Measurements from ENCODE around the gene CLCN6. TPM values are rescaled to one million over a fixed set of nuclear protein-coding genes. Genes with fewer than 3 reads are reported as not detected.
A peak's percentile ranks its signal among the peaks of the same experiment; 100 is the strongest.

The CLCN6 gene
- total and polyA plus RNA-seq, 10 of the 15 experiments (the other 5 are each of a cell fraction or from before 2014, with no cell fraction given): 2.2 to 20.9 (median 10.2) TPM

DNA sequence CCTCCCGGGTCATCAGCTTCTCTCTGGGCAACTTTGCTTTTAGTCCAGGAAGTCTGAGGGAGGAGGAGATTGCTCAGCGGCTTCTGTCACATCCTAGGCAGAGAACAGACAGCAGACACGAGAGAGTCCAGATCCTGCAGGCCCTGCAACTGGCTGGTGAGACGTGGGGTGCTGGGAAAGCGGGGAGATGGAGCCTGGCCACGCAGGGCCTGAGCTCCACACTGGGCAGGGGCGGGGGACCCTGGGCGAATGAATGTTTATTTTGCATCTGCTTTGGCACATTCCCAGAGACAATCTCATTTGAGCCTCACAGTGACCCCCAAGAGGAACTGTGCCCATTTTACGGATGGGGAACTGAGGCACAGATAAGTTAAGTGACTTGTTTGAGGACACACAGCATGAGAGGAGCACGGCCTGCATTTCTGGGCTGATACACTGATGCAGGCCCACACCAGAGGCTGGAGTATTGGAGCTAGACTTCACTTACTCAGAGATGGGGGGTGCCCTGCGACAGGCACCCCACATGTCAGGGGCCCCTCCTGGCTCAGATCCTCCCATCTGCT is 34.4 kb upstream of the CLCN6 start (continued):
- TF ChIP-seq, protein P1, sequence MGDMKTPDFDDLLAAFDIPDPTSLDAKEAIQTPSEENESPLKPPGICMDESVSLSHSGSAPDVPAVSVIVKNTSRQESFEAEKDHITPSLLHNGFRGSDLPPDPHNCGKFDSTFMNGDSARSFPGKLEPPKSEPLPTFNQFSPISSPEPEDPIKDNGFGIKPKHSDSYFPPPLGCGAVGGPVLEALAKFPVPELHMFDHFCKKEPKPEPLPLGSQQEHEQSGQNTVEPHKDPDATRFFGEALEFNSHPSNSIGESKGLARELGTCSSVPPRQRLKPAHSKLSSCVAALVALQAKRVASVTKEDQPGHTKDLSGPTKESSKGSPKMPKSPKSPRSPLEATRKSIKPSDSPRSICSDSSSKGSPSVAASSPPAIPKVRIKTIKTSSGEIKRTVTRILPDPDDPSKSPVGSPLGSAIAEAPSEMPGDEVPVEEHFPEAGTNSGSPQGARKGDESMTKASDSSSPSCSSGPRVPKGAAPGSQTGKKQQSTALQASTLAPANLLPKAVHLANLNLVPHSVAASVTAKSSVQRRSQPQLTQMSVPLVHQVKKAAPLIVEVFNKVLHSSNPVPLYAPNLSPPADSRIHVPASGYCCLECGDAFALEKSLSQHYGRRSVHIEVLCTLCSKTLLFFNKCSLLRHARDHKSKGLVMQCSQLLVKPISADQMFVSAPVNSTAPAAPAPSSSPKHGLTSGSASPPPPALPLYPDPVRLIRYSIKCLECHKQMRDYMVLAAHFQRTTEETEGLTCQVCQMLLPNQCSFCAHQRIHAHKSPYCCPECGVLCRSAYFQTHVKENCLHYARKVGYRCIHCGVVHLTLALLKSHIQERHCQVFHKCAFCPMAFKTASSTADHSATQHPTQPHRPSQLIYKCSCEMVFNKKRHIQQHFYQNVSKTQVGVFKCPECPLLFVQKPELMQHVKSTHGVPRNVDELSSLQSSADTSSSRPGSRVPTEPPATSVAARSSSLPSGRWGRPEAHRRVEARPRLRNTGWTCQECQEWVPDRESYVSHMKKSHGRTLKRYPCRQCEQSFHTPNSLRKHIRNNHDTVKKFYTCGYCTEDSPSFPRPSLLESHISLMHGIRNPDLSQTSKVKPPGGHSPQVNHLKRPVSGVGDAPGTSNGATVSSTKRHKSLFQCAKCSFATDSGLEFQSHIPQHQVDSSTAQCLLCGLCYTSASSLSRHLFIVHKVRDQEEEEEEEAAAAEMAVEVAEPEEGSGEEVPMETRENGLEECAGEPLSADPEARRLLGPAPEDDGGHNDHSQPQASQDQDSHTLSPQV (IDR thresholded peaks at IDR 0.05): no peak
- TF ChIP-seq WRNIP1 (IDR thresholded peaks at IDR 0.05; ENCODE audit: borderline replicate concordance, low read depth, low read length): no peak

DNA sequence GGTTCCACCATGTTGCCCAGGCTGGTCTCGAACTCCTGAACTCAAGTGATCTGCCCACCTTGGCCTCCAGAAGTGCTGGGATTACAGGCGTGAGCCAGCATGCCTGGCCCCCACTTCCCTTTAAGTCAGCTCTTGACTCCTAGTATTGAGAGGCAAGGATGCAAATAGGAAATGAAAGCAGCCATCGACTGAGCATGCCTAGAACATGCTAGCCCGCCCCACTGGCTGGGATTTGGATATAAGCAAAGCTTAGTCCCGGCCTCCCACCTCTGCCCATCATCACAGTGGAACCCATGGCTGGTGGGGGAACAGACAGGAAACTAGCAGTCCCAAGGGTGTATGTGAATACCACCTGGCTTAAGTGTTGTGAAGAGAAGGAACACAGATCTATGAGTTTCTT is 33.5 kb upstream of the CLCN6 start:
- ChIA-PET CTCF (interaction anchor here (0.9 kb wide), 1 partner anchor 735 kb away, joined by 3 read pairs; no protein-coding TSS in a partner anchor), SMC1A (ENCODE audit: uncharacterized antibody, unreplicated experiment) (interaction anchor here (0.7 kb wide), 1 partner anchor 66 kb away, joined by 3 read pairs; no protein-coding TSS in a partner anchor), POLR2A (no interaction called here), RAD21 (ENCODE audit: unreplicated experiment) (no interaction called here)
- Histone ChIP-seq H3K79me2 (ENCODE audit: control insufficient read depth, insufficient read depth, low read length) (no peaks in the 10 kb centered on the region), H3K4me1 (ENCODE audit: control insufficient read depth, insufficient read depth, low read length) (0 out of 2 replicates have a peak, but pooled peaks cover 4% of the 10 kb centered on the region), H2AFZ (ENCODE audit: control insufficient read depth, low read depth, low read length) (no peak overlapping the region), H4K20me1 (ENCODE audit: control insufficient read depth, insufficient read depth) (no peaks in the 10 kb centered on the region), H3K27me3 (replicated peaks in 1 of 2; ENCODE audit: control insufficient read depth in 2 of 2, insufficient read depth in 2 of 2, low read length in 1 of 2) (no peaks in the 10 kb centered on the region), H3K4me3 (no peak overlapping the region), H3K9me3 (replicated peaks; ENCODE audit: control insufficient read depth, insufficient read depth, low read length) (no peaks in the 10 kb centered on the region), H3K4me2 (ENCODE audit: control insufficient read depth, insufficient read depth) (no peak overlapping the region), H3K36me3 (ENCODE audit: control insufficient read depth in 2 of 2, insufficient read depth in 2 of 2, low read length in 1 of 2) (no peaks in the 10 kb centered on the region), H3K9ac (ENCODE audit: control insufficient read depth, insufficient read depth, low read length) (no peak overlapping the region), H3K27ac (ENCODE audit: control insufficient read depth, insufficient read depth) (no peak overlapping the region)
- 8% methylated on average over 5 of the region's 5 CpGs for WGBS (ENCODE audit: insufficient coverage, insufficient replicate concordance, low lambda C conversion rate, missing lambda C conversion rate)
- ATAC-seq (no peak; the same call in 1 of the 3 replicates), FAIRE-seq (no peak), DNase-seq (ENCODE audit: low read depth, low spot score) (no peak)
- BruUV-seq (replicated peaks): no TSS peak
- in situ Hi-C loops (cut with MboI) (no loop called here), intact Hi-C loops (cut with micrococcal nuclease; ENCODE audit: unreplicated experiment) (no loop called here)
- no peak for TF ChIP-seq BHLHE40 (IDR thresholded peaks at IDR 0.05; ENCODE audit: borderline replicate concordance in 1 of 2, low read depth in 2 of 2, low read length in 1 of 2)
- peak; percentile 50; the same call in 1 of the 2 replicates for TF ChIP-seq MLLT1 (IDR thresholded peaks at IDR 0.05)
